Stimulated activated naive CD8-positive, alpha-beta T cell treated with anti-CD3 and anti-CD28 coated beads, Interleukin-15, Interleukin-2, amounts not matched to agents 100 U/mL and 50 U/mL, for 24 hours (primary cell): ENCODE measurements around the gene EID2.
A peak's percentile ranks its signal among the peaks of the same experiment; 100 is the strongest.

ENCODE experiments used
- ATAC-seq: fragments of 150-1000 bp; cut with Tn5 transposase; one replicate; pipeline ENCODE4 v1.10.0; 2021
- DNase-seq: peaks from one replicate; pipeline ENCODE4 v3.0.0; 2021

EID2 gene

GRCh38 chr19:39502640-39503417 lies 37.1 kb downstream of the EID2 start:
- ATAC-seq (peak; percentile 58), DNase-seq (peak; percentile 85)

DNA sequence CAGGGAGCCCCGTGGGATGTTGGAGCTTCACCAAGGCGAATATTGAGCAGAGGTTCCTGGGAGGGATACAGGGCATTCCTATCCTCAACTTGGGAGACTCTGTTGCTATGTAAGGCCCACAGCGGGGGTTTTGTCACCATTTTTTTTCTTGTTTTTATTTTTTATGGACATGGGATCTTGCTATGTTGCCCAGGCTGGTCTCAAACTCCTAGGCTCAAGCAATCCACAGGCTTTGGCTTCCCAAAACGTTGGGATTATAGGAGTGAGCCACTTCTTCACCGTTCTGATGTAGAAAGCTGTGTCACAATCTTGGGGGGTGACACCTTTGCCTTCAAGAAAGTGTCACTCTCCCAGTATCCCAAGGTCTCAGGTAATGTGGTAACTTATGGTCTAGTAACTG lies 38.6 kb downstream of the EID2 start:
- ATAC-seq = no peak
- DNase-seq = no peak

DNA sequence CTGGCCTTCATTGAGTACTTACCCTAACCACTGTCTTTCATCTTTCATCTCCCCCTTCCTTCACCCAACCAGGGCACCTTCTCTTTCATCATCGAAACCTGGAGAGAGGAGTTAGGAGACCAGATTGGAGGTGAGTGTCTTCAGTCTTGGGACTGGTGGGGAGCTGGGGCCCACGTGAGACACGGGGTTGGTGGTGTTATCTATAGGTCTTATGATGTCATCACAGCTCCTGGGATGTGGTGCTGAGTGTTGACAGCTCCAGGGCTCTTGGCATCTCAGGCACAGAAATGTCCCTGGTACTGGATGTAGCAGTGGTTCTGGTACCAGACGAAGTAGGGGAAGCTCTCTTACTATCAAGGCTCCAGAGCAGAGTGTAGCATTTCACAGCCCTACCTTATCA lies 39.4 kb downstream of the EID2 start:
- ATAC-seq = no peak
- no peak for DNase-seq

- ATAC-seq (no peak), DNase-seq (no peak)
These were observed 40.0 kb downstream of the EID2 start for GRCh38 chr19:39499932-39500331.

DNA sequence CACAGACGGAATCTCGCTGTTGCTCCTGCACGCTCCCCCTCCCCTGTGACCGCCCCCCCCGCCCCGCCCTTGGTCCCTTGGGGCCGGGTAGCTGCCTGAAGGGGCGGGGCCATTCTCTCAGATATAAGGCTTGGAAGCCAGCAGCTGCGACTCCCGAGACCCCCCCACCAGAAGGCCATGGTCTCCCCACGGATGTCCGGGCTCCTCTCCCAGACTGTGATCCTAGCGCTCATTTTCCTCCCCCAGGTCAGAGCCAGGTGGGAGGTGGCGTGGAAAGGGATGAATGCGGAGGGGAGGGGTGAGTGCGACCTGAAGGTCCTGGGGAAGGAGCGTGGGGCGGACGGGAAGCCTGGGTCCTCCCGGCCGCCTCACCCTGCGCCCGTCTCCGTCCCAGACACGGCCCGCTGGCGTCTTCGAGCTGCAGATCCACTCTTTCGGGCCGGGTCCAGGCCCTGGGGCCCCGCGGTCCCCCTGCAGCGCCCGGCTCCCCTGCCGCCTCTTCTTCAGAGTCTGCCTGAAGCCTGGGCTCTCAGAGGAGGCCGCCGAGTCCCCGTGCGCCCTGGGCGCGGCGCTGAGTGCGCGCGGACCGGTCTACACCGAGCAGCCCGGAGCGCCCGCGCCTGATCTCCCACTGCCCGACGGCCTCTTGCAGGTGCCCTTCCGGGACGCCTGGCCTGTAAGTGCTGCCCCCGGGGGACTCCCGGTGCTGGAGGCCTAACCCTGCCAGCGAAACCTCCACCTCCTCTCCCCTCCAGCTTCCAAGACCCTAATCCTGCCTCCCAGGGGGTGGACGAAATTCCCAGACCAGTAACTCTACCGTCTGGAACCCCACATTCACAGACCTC lies 40.9 kb downstream of the EID2 start, which contains the start of gene DLL3:
Gene DLL3 (plus strand): TSS at position 150 of the 845 bp plus-strand sequence. CDS start 28 bp downstream, at position 178.
- no peak for ATAC-seq

GRCh38 chr19:39497996-39498797 lies 41.8 kb downstream of the EID2 start:
- ATAC-seq (peak; percentile 45), DNase-seq (peak; percentile 43)

More for the DNA sequence above, 40.9 kb downstream of the EID2 start, which contains the start of gene DLL3:
- DNase-seq = peak; percentile 41

DNA sequence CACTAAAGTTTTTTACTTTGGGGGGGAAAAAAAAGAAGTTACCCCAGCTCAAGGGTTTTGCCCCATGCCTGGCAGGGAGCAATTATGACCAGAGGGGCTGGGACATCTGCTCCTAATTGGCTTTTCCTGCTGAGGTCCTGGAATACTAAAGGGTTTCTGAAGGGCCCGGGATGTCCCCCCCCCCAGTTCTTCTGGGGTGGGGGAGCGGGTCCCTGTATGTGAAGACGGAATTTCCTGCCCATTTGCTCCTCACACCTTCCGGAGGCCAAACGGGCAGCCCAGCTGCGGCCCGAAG lies 42.3 kb downstream of the EID2 start:
- DNase-seq (no peak), ATAC-seq (no peak)

DNA sequence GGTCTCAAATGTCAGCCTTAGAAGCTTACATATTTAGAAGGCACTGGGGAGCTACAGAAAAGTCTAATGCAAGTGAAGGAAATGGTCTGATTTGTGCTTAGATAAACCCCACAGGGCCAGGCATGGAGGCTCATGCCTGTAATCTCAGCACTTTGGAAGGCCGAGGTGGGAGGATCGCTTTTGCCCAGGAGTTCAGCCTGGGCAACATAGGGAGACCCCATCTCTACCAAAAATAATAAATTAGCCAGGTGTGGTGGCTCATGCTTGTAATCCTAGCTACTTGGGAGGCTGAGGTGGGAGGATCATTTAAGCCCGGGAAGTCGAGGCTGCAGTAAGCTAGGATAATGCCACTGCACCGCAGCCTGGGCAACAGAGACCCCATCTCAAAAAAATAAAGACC lies 43.9 kb downstream of the EID2 start:
- no peak for ATAC-seq
- no peak for DNase-seq

GRCh38 chr19:39494661-39495060 lies 45.3 kb downstream of the EID2 start:
- ATAC-seq (no peak), DNase-seq (no peak)

DNA sequence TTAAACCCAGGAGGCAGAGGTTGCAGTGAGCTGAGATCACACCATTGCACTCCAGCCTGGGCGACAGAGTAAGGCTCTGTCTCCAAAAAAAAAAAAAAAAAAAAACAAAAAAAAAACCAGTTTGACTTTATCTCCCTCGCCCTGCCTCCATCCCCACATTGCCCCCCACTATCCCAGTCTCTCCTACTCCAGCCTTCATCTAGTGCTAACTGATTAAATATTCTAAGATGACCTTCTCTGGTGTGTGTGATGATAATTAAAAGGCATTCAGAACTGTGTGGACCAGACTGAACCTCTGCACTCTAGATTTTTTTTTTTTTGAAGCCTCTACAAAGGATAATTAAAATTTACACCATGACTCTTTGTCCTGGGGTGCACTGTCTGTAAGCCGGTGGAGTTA lies 47.2 kb downstream of the EID2 start:
- DNase-seq = no peak
- ATAC-seq = no peak

DNA sequence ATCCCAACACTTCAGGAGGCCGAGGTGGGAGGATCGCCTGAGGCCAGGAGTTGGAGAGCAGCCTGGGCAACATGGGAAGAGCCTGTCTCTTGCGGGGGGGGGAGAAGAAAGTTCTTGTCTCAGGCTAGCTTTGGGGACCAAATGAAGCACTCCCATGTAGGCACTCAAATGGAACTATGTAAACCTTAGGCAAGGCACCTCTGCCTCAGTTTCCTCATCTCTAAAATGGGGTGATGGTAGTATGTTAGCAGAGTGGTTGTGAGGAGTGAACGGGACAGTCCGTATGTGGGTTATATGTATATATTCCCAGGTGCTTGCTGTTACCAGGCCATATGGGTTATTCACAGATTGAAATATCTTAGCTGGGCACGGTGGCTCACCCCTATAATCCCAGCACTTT lies 47.7 kb downstream of the EID2 start:
- ATAC-seq (no peak), DNase-seq (no peak)

DNA sequence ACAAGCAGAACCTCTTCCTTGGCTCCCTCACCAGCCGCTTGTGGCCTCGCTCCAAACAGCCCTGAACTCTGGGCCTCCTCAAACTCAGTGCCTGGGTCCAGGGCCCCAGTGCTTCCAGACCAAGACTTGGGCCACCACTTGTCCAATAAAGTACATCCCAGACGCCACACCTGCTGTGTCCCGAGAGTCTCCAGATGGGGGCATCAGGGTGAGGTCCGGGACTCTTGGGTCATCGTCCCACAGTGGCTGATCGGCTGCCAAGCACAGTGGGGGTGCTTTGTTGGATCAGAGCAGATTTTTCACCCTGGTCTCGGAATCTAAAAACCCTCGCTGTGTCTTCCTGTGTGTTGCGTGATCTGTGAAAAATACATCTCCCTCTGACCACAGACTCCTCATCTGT lies 50.2 kb downstream of the EID2 start:
- no peak for DNase-seq
- no peak for ATAC-seq
